Measurements from ENCODE around the gene UBALD1. TPM values are rescaled to one million over a fixed set of nuclear protein-coding genes. Genes with fewer than 3 reads are reported as not detected.
A peak's percentile ranks its signal among the peaks of the same experiment; 100 is the strongest.

UBALD1 gene
- total and polyA plus RNA-seq, 9 of the 15 experiments (the other 6 are each of a cell fraction or from before 2014, with no cell fraction given): 1.3 to 38.0 (median 6.2) TPM; not detected in 2

DNA sequence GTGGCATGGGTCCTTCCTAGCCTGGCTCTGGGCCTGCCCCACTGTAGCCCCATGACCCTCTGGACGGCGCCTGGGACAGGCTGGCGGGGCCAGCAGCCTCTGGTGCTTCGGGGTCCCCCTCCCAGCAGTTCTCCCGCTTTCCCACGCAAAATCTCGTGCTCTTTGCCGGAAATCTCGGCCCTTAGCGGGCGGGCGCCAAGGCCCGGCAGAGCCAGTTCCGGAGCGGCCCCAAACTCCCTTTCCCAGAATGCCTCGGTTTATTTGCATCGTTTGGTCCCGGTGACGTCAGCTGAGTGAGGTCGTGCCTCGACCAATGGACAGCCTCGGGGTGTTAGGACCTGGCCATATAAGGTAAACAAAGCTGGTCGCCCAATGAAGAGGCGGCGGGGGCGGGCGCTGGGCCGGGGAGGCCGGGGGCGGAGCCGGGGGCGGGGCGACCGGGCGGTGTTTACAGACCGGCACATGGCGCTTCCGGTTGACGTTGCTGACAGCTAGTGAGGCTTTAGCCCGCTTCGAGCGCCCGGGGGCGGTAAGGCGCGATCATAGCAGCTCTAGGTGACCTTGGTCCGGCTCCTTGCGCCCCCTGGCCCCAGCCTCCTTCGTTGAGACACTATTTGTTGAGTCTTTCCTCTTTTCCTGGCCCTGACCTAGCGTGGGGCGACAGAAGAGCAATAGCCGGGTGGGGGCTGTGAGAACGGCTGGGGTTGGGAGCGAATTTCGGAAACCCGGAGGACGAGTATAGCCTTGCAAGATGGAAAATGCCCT lies 1.5 kb upstream of the UBALD1 start (continued):
- TF ChIP-seq, protein P1, sequence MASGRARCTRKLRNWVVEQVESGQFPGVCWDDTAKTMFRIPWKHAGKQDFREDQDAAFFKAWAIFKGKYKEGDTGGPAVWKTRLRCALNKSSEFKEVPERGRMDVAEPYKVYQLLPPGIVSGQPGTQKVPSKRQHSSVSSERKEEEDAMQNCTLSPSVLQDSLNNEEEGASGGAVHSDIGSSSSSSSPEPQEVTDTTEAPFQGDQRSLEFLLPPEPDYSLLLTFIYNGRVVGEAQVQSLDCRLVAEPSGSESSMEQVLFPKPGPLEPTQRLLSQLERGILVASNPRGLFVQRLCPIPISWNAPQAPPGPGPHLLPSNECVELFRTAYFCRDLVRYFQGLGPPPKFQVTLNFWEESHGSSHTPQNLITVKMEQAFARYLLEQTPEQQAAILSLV (tag; IDR thresholded peaks at IDR 0.05): no peak
- TF ChIP-seq, protein P2, sequence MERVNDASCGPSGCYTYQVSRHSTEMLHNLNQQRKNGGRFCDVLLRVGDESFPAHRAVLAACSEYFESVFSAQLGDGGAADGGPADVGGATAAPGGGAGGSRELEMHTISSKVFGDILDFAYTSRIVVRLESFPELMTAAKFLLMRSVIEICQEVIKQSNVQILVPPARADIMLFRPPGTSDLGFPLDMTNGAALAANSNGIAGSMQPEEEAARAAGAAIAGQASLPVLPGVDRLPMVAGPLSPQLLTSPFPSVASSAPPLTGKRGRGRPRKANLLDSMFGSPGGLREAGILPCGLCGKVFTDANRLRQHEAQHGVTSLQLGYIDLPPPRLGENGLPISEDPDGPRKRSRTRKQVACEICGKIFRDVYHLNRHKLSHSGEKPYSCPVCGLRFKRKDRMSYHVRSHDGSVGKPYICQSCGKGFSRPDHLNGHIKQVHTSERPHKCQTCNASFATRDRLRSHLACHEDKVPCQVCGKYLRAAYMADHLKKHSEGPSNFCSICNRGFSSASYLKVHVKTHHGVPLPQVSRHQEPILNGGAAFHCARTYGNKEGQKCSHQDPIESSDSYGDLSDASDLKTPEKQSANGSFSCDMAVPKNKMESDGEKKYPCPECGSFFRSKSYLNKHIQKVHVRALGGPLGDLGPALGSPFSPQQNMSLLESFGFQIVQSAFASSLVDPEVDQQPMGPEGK (CRISPR knock-in tag; IDR thresholded peaks at IDR 0.05; ENCODE audit: borderline replicate concordance): peak; percentile 53; the same call in 1 of the 2 replicates
- TF ChIP-seq ZNF431 (CRISPR knock-in tag; IDR thresholded peaks at IDR 0.05) (peak; percentile 30; the same call in 1 of the 2 replicates), ELF1 (tag; IDR thresholded peaks at IDR 0.05) (peak; percentile 91), ZNF197 (CRISPR knock-in tag; IDR thresholded peaks at IDR 0.05; ENCODE audit: low read depth) (peak; percentile 91), TGIF2 (CRISPR knock-in tag; IDR thresholded peaks at IDR 0.05) (no peak), PHF20 (IDR thresholded peaks at IDR 0.05; ENCODE audit: partially characterized antibody) (peak; percentile 13)
- TF ChIP-seq, protein P3, sequence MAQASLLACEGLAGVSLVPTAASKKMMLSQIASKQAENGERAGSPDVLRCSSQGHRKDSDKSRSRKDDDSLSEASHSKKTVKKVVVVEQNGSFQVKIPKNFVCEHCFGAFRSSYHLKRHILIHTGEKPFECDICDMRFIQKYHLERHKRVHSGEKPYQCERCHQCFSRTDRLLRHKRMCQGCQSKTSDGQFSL (CRISPR knock-in tag; IDR thresholded peaks at IDR 0.05): 0 out of 2 replicates have a peak, but pooled peaks have one; percentile 42
- TF ChIP-seq, protein P3 (tag; IDR thresholded peaks at IDR 0.05): no peak
- TF ChIP-seq, protein P4, sequence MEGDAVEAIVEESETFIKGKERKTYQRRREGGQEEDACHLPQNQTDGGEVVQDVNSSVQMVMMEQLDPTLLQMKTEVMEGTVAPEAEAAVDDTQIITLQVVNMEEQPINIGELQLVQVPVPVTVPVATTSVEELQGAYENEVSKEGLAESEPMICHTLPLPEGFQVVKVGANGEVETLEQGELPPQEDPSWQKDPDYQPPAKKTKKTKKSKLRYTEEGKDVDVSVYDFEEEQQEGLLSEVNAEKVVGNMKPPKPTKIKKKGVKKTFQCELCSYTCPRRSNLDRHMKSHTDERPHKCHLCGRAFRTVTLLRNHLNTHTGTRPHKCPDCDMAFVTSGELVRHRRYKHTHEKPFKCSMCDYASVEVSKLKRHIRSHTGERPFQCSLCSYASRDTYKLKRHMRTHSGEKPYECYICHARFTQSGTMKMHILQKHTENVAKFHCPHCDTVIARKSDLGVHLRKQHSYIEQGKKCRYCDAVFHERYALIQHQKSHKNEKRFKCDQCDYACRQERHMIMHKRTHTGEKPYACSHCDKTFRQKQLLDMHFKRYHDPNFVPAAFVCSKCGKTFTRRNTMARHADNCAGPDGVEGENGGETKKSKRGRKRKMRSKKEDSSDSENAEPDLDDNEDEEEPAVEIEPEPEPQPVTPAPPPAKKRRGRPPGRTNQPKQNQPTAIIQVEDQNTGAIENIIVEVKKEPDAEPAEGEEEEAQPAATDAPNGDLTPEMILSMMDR (IDR thresholded peaks at IDR 0.05 in 2 of 3, conservative IDR thresholded peaks at IDR 0.05 in 1 of 3; ENCODE audit: insufficient read depth in 2 of 3, low read depth in 1 of 3, low read length in 3 of 3): peak; percentile 75 to 97 (median 90)
- TF ChIP-seq, protein P5, sequence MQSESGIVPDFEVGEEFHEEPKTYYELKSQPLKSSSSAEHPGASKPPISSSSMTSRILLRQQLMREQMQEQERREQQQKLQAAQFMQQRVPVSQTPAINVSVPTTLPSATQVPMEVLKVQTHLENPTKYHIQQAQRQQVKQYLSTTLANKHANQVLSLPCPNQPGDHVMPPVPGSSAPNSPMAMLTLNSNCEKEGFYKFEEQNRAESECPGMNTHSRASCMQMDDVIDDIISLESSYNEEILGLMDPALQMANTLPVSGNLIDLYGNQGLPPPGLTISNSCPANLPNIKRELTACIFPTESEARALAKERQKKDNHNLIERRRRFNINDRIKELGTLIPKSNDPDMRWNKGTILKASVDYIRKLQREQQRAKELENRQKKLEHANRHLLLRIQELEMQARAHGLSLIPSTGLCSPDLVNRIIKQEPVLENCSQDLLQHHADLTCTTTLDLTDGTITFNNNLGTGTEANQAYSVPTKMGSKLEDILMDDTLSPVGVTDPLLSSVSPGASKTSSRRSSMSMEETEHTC (IDR thresholded peaks at IDR 0.05): 0 out of 2 replicates have a peak, but pooled peaks have one; percentile 8
- TF ChIP-seq, protein P6, sequence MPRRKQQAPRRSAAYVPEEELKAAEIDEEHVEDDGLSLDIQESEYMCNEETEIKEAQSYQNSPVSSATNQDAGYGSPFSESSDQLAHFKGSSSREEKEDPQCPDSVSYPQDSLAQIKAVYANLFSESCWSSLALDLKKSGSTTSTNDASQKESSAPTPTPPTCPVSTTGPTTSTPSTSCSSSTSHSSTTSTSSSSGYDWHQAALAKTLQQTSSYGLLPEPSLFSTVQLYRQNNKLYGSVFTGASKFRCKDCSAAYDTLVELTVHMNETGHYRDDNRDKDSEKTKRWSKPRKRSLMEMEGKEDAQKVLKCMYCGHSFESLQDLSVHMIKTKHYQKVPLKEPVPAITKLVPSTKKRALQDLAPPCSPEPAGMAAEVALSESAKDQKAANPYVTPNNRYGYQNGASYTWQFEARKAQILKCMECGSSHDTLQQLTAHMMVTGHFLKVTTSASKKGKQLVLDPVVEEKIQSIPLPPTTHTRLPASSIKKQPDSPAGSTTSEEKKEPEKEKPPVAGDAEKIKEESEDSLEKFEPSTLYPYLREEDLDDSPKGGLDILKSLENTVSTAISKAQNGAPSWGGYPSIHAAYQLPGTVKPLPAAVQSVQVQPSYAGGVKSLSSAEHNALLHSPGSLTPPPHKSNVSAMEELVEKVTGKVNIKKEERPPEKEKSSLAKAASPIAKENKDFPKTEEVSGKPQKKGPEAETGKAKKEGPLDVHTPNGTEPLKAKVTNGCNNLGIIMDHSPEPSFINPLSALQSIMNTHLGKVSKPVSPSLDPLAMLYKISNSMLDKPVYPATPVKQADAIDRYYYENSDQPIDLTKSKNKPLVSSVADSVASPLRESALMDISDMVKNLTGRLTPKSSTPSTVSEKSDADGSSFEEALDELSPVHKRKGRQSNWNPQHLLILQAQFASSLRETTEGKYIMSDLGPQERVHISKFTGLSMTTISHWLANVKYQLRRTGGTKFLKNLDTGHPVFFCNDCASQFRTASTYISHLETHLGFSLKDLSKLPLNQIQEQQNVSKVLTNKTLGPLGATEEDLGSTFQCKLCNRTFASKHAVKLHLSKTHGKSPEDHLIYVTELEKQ (CRISPR knock-in tag; IDR thresholded peaks at IDR 0.05): no peak
